Neural progenitor cell (in vitro differentiated cells): ENCODE measurements around the gene RPS10.

Source experiments
- CTCF ChIP-seq: fragments of 200-600 bp; sonication (generic); IDR thresholded peaks from 2 replicates; pipeline ENCODE4 v1.5.1; 2017; ENCODE audit warnings: antibody characterized with exemption, mild to moderate bottlenecking
- EZH2 ChIP-seq: fragments of 200-600 bp; sonication (generic); IDR thresholded peaks from 2 replicates; pipeline ENCODE4 v1.6.1; 2017; ENCODE audit warnings: antibody characterized with exemption, mild to moderate bottlenecking, moderate library complexity

- TF ChIP-seq CTCF (no peak), EZH2 (no peak)
These were observed 8.9 kb downstream of the RPS10 start for GRCh38 chr6:34416877-34417371.
